Neural cell (in vitro differentiated cells): ENCODE results near the gene RABGAP1L. TPM values are rescaled to one million over a fixed set of nuclear protein-coding genes. Genes with fewer than 3 reads are reported as not detected.
"Not testable (repeated sequence)": the region's sequence is repeated elsewhere in the genome, so short reads cannot be mapped to it uniquely, and the experiment has no call there.

Experiments used
- H2AFZ ChIP-seq: fragments of 200-600, 300-800 bp; sonication (generic), shearing (Covaris generic); 2 replicates; pipeline ENCODE4 v1.6.0; 2014; ENCODE audit warnings: low read depth, mild to moderate bottlenecking, antibody characterized with exemption, low read length, moderate library complexity
- H3F3A ChIP-seq: fragments of 200-600 bp; shearing (Covaris generic); 2 replicates; pipeline ENCODE4 v1.6.1; 2016; ENCODE audit warnings: mild to moderate bottlenecking, moderate library complexity, mixed read lengths, antibody characterized with exemption, low read length; ENCODE audit not compliant: insufficient read depth, poor library complexity, severe bottlenecking
- H3K27ac ChIP-seq: fragments of 200-600, 300-800 bp; sonication (generic), shearing (Covaris generic); 2 replicates; pipeline ENCODE4 v1.5.1; 2014; ENCODE audit warnings: mild to moderate bottlenecking, low read length, moderate library complexity
- H3K27me3 ChIP-seq: fragments of 300-800, 200-600 bp; sonication (generic), shearing (Covaris generic); 2 replicates; pipeline ENCODE4 v1.6.0; 2014; ENCODE audit warnings: mild to moderate bottlenecking, low read depth, low read length, moderate library complexity; ENCODE audit not compliant: insufficient read depth
- H3K36me3 ChIP-seq: fragments of 300-800, 200-600 bp; sonication (generic), shearing (Covaris generic); 2 replicates; pipeline ENCODE4 v1.5.1; 2014; ENCODE audit warnings: mild to moderate bottlenecking, antibody characterized with exemption, low read length, moderate library complexity; ENCODE audit not compliant: insufficient read depth
- H3K4me2 ChIP-seq: fragments of 300-800, 200-600 bp; sonication (generic), shearing (Covaris generic); 2 replicates; pipeline ENCODE4 v1.6.0; 2014; ENCODE audit warnings: mild to moderate bottlenecking, low read length
- H3K4me3 ChIP-seq: fragments of 300-800, 200-600 bp; sonication (generic), shearing (Covaris generic); 2 replicates; pipeline ENCODE4 v1.5.1; 2014; ENCODE audit warnings: mild to moderate bottlenecking, low read length, moderate library complexity
- H3K79me2 ChIP-seq: fragments of 200-600 bp; shearing (Covaris generic); replicated peaks from 2 replicates; pipeline ENCODE4 v1.6.0; 2014; ENCODE audit warnings: mild to moderate bottlenecking, low read length, moderate library complexity; ENCODE audit not compliant: insufficient read depth
- H3K9ac ChIP-seq: fragments of 300-800, 200-600 bp; sonication (generic), shearing (Covaris generic); 2 replicates; pipeline ENCODE4 v1.6.1; 2016; ENCODE audit warnings: mild to moderate bottlenecking, low read length, mixed read lengths
- H3K9me2 ChIP-seq: fragments of 200-600 bp; shearing (Covaris generic); 2 replicates; pipeline ENCODE4 v1.6.1; 2016; ENCODE audit warnings: mild to moderate bottlenecking, low read length, mixed read lengths; ENCODE audit not compliant: insufficient read depth
- H3K9me3 ChIP-seq: fragments of 200-600, 300-800 bp; sonication (generic), shearing (Covaris generic); 2 replicates; pipeline ENCODE4 v1.6.1; 2016; ENCODE audit warnings: mild to moderate bottlenecking, mixed run types, low read length, moderate library complexity, mixed read lengths
- H4K20me1 ChIP-seq: fragments of 200-600 bp; shearing (Covaris generic); 2 replicates; pipeline ENCODE4 v1.6.1; 2016; ENCODE audit warnings: mild to moderate bottlenecking, mixed run types; ENCODE audit not compliant: insufficient read depth
- EP300 ChIP-seq: fragments of 450-650 bp; conservative IDR thresholded peaks from 2 replicates; pipeline ENCODE4 v1.6.1; 2014; ENCODE audit warnings: antibody characterized with exemption, mild to moderate bottlenecking, moderate library complexity; ENCODE audit not compliant: poor library complexity, severe bottlenecking
- EZH2 ChIP-seq: fragments of 200-600, 300-800 bp; shearing (Covaris generic), sonication (generic); IDR thresholded peaks from 2 replicates; pipeline ENCODE4 v1.6.1; 2014; ENCODE audit warnings: antibody characterized with exemption, low read length, borderline replicate concordance, mild to moderate bottlenecking; ENCODE audit not compliant: insufficient read depth, poor library complexity, severe bottlenecking
- MXI1 ChIP-seq: fragments of 450-650 bp; conservative IDR thresholded peaks from 2 replicates; pipeline ENCODE4 v1.6.1; 2014; ENCODE audit warnings: antibody characterized with exemption, mild to moderate bottlenecking; ENCODE audit not compliant: poor library complexity, severe bottlenecking
- POLR2AphosphoS5 ChIP-seq: IDR thresholded peaks from 2 replicates; pipeline ENCODE4 v1.6.1; 2012
- RAD21 ChIP-seq: fragments of 450-650 bp; conservative IDR thresholded peaks from 2 replicates; pipeline ENCODE4 v1.6.1; 2014; ENCODE audit warnings: antibody characterized with exemption, mild to moderate bottlenecking, moderate library complexity
- SMC3 ChIP-seq: fragments of 450-650 bp; conservative IDR thresholded peaks from 2 replicates; pipeline ENCODE4 v1.6.1; 2014; ENCODE audit warnings: antibody characterized with exemption, mild to moderate bottlenecking, moderate library complexity; ENCODE audit not compliant: poor library complexity
- TAF1 ChIP-seq: IDR thresholded peaks from 2 replicates; pipeline ENCODE4 v1.6.1; 2012; ENCODE audit warnings: low read depth
- polyA plus RNA-seq: library from polyadenylated mRNA; depleted of rRNA; stranded (reverse); fragments of >200 nt; gene quantifications from 2 replicates; pipeline ENCODE4 v1.2.3, GENCODE V29; 2014
- TF ChIP-seq, protein P1 (sequence below): IDR thresholded peaks from 2 replicates; pipeline ENCODE4 v1.6.1; 2012; ENCODE audit warnings: borderline replicate concordance
- TF ChIP-seq, protein P2 (sequence below): fragments of 450-650 bp; IDR thresholded peaks from 2 replicates; pipeline ENCODE4 v1.5.1; 2014; ENCODE audit warnings: antibody characterized with exemption, mild to moderate bottlenecking, moderate library complexity; ENCODE audit not compliant: poor library complexity, severe bottlenecking

Gene RABGAP1L
- polyA plus RNA-seq, 1 donor from 2014 or later, result 32.2 TPM

DNA sequence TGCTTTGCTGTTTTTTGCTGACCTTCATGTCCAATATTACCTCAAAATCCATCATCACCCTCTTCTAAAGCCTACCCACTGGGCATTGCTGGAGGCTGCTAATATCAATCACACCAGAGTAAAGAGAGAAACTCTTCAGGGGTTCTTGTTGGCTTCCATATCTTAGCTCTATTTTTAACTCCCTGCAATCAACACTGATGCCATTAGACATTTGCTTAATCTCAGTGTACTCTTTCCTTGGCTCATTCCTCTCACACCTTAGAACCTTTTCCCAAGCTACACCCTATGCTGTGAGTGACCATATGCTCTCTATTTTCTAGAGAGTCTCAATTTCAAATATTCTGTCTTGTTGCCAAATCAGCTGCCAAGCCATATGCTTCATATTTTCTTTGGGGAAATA is 40.6 kb upstream of the RABGAP1L start:
- Histone ChIP-seq H3K9me2 (no peaks in the 10 kb centered on the region), H3F3A (no peaks in the 10 kb centered on the region), H3K4me2 (no peak overlapping the region), H3K27ac (no peak overlapping the region), H3K9ac (no peak overlapping the region), H3K27me3 (no peaks in the 10 kb centered on the region), H3K79me2 (no peaks in the 10 kb centered on the region), H4K20me1 (no peaks in the 10 kb centered on the region), H3K36me3 (no peaks in the 10 kb centered on the region), H3K4me3 (no peak overlapping the region), H2AFZ (no peak overlapping the region), H3K9me3 (no peaks in the 10 kb centered on the region)
- TF ChIP-seq, protein P1, sequence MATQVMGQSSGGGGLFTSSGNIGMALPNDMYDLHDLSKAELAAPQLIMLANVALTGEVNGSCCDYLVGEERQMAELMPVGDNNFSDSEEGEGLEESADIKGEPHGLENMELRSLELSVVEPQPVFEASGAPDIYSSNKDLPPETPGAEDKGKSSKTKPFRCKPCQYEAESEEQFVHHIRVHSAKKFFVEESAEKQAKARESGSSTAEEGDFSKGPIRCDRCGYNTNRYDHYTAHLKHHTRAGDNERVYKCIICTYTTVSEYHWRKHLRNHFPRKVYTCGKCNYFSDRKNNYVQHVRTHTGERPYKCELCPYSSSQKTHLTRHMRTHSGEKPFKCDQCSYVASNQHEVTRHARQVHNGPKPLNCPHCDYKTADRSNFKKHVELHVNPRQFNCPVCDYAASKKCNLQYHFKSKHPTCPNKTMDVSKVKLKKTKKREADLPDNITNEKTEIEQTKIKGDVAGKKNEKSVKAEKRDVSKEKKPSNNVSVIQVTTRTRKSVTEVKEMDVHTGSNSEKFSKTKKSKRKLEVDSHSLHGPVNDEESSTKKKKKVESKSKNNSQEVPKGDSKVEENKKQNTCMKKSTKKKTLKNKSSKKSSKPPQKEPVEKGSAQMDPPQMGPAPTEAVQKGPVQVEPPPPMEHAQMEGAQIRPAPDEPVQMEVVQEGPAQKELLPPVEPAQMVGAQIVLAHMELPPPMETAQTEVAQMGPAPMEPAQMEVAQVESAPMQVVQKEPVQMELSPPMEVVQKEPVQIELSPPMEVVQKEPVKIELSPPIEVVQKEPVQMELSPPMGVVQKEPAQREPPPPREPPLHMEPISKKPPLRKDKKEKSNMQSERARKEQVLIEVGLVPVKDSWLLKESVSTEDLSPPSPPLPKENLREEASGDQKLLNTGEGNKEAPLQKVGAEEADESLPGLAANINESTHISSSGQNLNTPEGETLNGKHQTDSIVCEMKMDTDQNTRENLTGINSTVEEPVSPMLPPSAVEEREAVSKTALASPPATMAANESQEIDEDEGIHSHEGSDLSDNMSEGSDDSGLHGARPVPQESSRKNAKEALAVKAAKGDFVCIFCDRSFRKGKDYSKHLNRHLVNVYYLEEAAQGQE, result no peak
- no peak for TF ChIP-seq POLR2AphosphoS5
- TF ChIP-seq, protein P2, sequence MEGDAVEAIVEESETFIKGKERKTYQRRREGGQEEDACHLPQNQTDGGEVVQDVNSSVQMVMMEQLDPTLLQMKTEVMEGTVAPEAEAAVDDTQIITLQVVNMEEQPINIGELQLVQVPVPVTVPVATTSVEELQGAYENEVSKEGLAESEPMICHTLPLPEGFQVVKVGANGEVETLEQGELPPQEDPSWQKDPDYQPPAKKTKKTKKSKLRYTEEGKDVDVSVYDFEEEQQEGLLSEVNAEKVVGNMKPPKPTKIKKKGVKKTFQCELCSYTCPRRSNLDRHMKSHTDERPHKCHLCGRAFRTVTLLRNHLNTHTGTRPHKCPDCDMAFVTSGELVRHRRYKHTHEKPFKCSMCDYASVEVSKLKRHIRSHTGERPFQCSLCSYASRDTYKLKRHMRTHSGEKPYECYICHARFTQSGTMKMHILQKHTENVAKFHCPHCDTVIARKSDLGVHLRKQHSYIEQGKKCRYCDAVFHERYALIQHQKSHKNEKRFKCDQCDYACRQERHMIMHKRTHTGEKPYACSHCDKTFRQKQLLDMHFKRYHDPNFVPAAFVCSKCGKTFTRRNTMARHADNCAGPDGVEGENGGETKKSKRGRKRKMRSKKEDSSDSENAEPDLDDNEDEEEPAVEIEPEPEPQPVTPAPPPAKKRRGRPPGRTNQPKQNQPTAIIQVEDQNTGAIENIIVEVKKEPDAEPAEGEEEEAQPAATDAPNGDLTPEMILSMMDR, result no peak
- no peak for TF ChIP-seq EZH2
- no peak for TF ChIP-seq RAD21
- TF ChIP-seq TAF1, result no peak
- TF ChIP-seq MXI1, result no peak
- TF ChIP-seq EP300, result no peak
- TF ChIP-seq SMC3, result no peak

DNA sequence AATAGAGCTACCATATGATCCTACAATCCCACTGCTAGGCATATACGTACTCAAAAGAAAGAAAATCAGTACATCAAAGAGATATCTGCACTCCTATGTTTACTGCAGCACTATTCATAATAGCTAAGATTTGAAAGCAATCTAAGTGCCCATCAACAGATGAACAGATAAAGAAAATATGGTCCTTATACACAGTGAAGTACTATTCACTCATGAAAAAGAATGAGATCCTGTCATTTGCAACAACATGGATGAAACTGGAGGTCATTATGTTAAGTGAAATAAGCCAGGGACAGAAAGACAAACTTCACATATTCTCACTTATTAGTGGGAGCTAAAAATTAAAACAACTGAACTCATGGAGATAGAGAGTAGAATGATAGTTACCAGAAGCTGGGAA is 37.0 kb upstream of the RABGAP1L start:
- H3F3A ChIP-seq, H3K9me3 ChIP-seq, H3K9ac ChIP-seq, H4K20me1 ChIP-seq, H3K79me2 ChIP-seq, H3K27ac ChIP-seq, H3K4me3 ChIP-seq, H3K9me2 ChIP-seq, H3K36me3 ChIP-seq, H2AFZ ChIP-seq, H3K27me3 ChIP-seq, H3K4me2 ChIP-seq: not testable (repeated sequence)

DNA sequence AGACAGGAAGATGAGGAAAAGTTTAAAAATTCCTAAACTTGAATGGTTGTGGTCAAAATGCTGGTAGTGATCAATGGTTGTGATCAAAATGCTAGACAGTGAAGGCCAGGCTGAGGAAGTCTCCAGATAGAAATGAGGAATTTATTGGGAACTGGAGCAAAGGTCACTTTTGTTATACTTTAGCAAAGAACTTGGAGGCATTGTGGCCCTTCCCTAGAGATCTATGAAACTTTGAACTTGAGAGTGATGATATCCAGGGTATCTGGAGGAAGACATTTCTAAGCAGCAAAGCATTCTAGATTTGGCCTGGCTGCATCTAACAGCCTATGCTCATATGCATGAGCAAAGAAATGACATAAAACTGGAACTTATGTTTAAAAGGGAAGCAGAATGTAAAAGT is 35.5 kb upstream of the RABGAP1L start:
- Histone ChIP-seq H3K79me2 (no peaks in the 10 kb centered on the region), H4K20me1 (no peaks in the 10 kb centered on the region), H3K27ac (no peak overlapping the region), H3K9me2 (no peaks in the 10 kb centered on the region), H3F3A (no peaks in the 10 kb centered on the region), H3K9me3 (no peaks in the 10 kb centered on the region), H3K9ac (no peak overlapping the region), H3K27me3 (no peaks in the 10 kb centered on the region), H2AFZ (no peak overlapping the region), H3K4me3 (no peak overlapping the region), H3K4me2 (no peak overlapping the region), H3K36me3 (no peaks in the 10 kb centered on the region)
- TF ChIP-seq, protein P2, result no peak

DNA sequence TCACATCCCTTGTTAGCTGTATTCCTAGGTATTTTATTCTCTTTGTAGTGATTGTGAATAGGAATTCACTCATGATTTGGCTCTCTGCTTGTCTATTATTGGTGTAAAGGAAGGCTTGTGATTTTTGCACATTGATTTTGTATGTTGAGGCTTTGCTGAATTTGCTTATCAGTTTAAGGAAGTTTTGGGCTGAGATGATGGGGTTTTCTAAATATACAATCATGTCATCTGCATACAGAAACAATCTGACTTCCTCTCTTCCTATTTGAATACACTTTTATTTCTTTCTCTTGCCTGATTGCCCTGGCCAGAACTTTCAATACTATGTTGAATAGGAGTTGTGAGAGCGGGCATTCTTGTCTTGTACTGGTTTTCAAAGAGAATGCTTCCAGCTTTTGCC is 32.1 kb upstream of the RABGAP1L start:
- not testable (repeated sequence) for H3K27me3 ChIP-seq

More for the DNA sequence above, 32.1 kb upstream of the RABGAP1L start:
- H3K9ac ChIP-seq, H3K9me2 ChIP-seq, H3K4me3 ChIP-seq, H2AFZ ChIP-seq, H3K4me2 ChIP-seq, H3K36me3 ChIP-seq, H3F3A ChIP-seq, H3K9me3 ChIP-seq, H4K20me1 ChIP-seq, H3K79me2 ChIP-seq, H3K27ac ChIP-seq: not testable (repeated sequence)
